WERI-Rb-1 (cell line): ENCODE results near the gene TMEM212.

Experiments
- DNase-seq: peaks from one replicate; pipeline ENCODE4 v3.0.0-alpha.2; 2020
- H3K27ac ChIP-seq: fragments of 250-450 bp; sonication (Bioruptor Pico); 2 replicates; pipeline ENCODE4 v1.5.1; 2020; ENCODE audit warnings: mild to moderate bottlenecking, moderate library complexity
- H3K27me3 ChIP-seq: fragments of 250-450 bp; sonication (Bioruptor Pico); 2 replicates; pipeline ENCODE4 v1.5.1; 2021; ENCODE audit warnings: mild to moderate bottlenecking, low read depth, moderate library complexity; ENCODE audit not compliant: insufficient read depth, severe bottlenecking
- H3K36me3 ChIP-seq: fragments of 250-450 bp; sonication (Bioruptor Pico); 2 replicates; pipeline ENCODE4 v1.5.1; 2020; ENCODE audit warnings: mild to moderate bottlenecking, moderate library complexity
- H3K4me3 ChIP-seq: 2 replicates; pipeline ENCODE4 v1.5.1; 2011; ENCODE audit warnings: low read depth, mild to moderate bottlenecking, control low read depth, low read length
- H3K9me3 ChIP-seq: fragments of 250-450 bp; sonication (Bioruptor Pico); 2 replicates; pipeline ENCODE4 v1.5.1; 2021; ENCODE audit warnings: mild to moderate bottlenecking, moderate library complexity; ENCODE audit not compliant: severe bottlenecking
- TF ChIP-seq, protein P1 (sequence below): IDR thresholded peaks from 2 replicates; pipeline ENCODE4 v1.5.1; 2011; ENCODE audit warnings: low read depth, mild to moderate bottlenecking, control low read depth, inconsistent platforms, low read length

Gene TMEM212

GRCh38 chr3:171806200-171807128 lies 36.7 kb upstream of the TMEM212 start:
- TF ChIP-seq, protein P1, sequence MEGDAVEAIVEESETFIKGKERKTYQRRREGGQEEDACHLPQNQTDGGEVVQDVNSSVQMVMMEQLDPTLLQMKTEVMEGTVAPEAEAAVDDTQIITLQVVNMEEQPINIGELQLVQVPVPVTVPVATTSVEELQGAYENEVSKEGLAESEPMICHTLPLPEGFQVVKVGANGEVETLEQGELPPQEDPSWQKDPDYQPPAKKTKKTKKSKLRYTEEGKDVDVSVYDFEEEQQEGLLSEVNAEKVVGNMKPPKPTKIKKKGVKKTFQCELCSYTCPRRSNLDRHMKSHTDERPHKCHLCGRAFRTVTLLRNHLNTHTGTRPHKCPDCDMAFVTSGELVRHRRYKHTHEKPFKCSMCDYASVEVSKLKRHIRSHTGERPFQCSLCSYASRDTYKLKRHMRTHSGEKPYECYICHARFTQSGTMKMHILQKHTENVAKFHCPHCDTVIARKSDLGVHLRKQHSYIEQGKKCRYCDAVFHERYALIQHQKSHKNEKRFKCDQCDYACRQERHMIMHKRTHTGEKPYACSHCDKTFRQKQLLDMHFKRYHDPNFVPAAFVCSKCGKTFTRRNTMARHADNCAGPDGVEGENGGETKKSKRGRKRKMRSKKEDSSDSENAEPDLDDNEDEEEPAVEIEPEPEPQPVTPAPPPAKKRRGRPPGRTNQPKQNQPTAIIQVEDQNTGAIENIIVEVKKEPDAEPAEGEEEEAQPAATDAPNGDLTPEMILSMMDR = no peak
- no peaks in the 10 kb centered on the region for H3K27me3 ChIP-seq
- H3K9me3 ChIP-seq = no peaks in the 10 kb centered on the region
- no peak for DNase-seq
- no peak overlapping the region for H3K4me3 ChIP-seq
- no peaks in the 10 kb centered on the region for H3K36me3 ChIP-seq
- no peak overlapping the region for H3K27ac ChIP-seq

DNA sequence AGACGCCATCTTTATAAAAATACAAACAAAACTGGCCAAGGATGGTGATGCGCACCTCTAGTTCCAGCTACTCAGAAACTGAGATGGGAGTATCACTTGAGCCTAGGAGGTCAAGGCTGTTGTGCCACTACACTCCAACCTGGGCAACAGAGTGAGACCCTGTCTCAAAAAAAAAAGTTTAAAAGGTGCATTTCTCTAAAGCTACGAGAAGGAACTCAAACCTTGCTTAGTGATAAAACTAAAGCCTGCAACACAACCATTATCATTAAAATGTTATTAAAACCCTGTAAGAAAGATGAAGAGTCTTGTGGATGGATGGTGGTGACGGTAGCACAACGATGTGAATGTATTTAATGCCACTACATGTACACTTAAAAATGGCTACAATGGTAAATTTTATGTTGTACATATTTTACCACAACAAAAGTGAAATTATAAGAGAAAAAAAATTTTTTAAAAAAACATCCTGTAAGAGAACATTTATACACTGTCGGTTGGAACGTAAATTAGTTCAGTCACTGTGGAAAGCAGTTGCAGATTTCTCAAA lies 35.9 kb upstream of the TMEM212 start:
- H3K27ac ChIP-seq = no peak overlapping the region
- H3K4me3 ChIP-seq = no peak overlapping the region
- TF ChIP-seq, protein P1 = no peak
- no peak for DNase-seq
- H3K36me3 ChIP-seq = no peaks in the 10 kb centered on the region
- no peaks in the 10 kb centered on the region for H3K9me3 ChIP-seq
- no peaks in the 10 kb centered on the region for H3K27me3 ChIP-seq

DNA sequence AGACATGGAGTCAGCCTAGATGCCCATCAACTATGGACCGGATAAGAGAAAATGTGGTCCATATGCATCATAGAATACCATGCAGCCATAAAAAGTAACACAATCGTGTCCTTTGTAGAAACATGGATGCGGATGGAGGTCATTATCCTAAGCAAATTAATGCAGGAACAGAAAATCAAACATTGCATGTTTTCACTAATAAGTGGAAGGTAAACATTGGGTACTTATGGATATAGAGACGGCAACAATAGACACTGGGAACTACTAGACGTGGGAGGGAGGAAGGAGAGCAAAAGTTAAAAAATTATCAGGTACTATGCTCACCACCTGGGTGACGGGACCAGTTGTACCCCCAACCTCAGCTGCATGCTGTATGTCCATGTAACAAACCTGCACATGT lies 35.3 kb upstream of the TMEM212 start:
- TF ChIP-seq, protein P1 = no peak
- H3K27me3 ChIP-seq = no peaks in the 10 kb centered on the region
- no peaks in the 10 kb centered on the region for H3K9me3 ChIP-seq
- no peak overlapping the region for H3K27ac ChIP-seq
- H3K36me3 ChIP-seq = no peaks in the 10 kb centered on the region
- no peak for DNase-seq
- H3K4me3 ChIP-seq = no peak overlapping the region

- TF ChIP-seq, protein P1 = no peak
Observed at GRCh38 chr3:171809611-171809860, 33.6 kb upstream of the TMEM212 start.

DNA sequence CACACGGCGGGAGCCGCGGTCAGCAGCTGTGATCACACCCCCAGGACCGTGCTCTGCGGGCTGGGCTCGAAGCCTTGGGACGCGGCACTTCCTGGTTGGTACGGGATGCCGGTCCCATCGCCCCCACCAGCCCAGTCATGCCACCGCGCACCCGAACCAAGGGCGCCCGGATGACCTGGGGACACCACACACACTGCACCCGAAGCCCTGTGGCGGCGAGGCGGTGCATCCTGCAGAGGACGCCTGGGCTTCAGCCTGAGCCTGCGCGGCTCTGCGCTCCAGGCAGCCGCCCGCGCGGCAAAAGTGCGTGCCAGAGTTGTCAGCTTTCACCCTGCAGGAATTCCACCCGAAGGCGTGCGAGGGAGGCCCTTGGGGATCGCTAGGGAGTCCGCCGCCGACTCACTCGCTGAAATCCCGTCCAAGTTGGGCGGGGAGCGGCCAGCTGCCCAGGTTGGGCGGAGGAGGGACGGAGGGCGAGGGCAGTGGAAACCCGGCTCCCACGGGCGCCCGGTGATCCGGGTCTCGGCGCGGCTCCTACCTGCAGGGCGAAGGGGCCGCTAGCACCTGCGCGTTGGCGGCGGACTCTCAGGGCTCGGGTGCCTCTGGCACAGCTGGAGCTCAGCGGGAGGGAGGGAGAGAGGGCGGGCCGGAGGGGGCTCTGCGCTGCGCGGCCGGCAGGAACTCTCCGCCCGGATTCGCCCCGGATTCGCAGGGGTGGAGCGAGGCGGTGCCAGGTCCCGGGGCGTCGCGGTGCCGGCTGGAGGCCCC lies 33.1 kb upstream of the TMEM212 start, which contains the start of gene PLD1:
TSS of gene PLD1 (minus strand) at position 623 of the 768 bp plus-strand sequence. CDS start 72,432 bp downstream, outside the sequence.
- no peak within 1 kb of the TSS for H3K27ac ChIP-seq
- peak within 1 kb of the TSS; percentile 55 for H3K4me3 ChIP-seq
- TF ChIP-seq, protein P1 = no peak
- DNase-seq = peak; percentile 69
- H3K36me3 ChIP-seq = no peaks in the 10 kb centered on the region
- H3K27me3 ChIP-seq = no peaks in the 10 kb centered on the region
- no peaks in the 10 kb centered on the region for H3K9me3 ChIP-seq

More at GRCh38 chr3:171809611-171809860, 33.6 kb upstream of the TMEM212 start:
- no peak for DNase-seq
- Histone ChIP-seq H3K4me3 (peak overlapping the region; percentile 55; the same call in 1 of the 2 replicates), H3K27ac (no peak overlapping the region), H3K27me3 (no peaks in the 10 kb centered on the region), H3K36me3 (no peaks in the 10 kb centered on the region), H3K9me3 (no peaks in the 10 kb centered on the region)
